Hepatocyte (in vitro differentiated cells): ENCODE results near the gene AKR1B15.
A peak's percentile ranks its signal among the peaks of the same experiment; 100 is the strongest.

Experiments used
- EZH2 ChIP-seq: fragments of 200-600 bp; sonication (generic); IDR thresholded peaks from 2 replicates; pipeline ENCODE4 v1.6.1; 2016; ENCODE audit warnings: antibody characterized with exemption, mild to moderate bottlenecking, borderline replicate concordance
- EZH2phosphoT487 ChIP-seq: fragments of 200-600 bp; sonication (generic); IDR thresholded peaks from one replicate; pipeline ENCODE4 v1.6.1; 2018; ENCODE audit warnings: antibody characterized with exemption, mild to moderate bottlenecking, low read depth, moderate library complexity; ENCODE audit not compliant: unreplicated experiment, severe bottlenecking
- TF ChIP-seq, protein P1 (sequence below): fragments of 200-600 bp; sonication (generic); IDR thresholded peaks from 2 replicates; pipeline ENCODE4 v1.5.1; 2016; ENCODE audit warnings: antibody characterized with exemption, mild to moderate bottlenecking; ENCODE audit not compliant: poor library complexity

DNA sequence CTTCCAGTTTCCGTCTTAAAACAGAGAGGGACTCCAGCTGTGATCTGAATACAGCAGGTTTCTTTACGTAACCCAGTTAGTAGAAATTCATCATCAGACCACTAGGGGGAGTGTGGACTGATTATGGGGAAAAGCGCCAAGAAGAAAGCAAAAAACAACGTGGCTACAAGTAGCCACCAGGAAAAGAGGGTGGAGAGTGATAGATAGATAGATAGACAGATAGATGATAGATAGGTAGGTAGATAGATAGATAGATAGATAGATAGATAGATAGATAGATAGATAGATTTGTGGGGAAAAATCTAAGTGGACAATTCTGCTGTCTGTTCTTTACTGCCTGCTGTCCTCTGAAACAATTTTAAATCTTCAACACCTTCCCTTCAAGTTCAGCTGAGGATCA, 34.2 kb upstream of the AKR1B15 start:
- TF ChIP-seq, protein P1, sequence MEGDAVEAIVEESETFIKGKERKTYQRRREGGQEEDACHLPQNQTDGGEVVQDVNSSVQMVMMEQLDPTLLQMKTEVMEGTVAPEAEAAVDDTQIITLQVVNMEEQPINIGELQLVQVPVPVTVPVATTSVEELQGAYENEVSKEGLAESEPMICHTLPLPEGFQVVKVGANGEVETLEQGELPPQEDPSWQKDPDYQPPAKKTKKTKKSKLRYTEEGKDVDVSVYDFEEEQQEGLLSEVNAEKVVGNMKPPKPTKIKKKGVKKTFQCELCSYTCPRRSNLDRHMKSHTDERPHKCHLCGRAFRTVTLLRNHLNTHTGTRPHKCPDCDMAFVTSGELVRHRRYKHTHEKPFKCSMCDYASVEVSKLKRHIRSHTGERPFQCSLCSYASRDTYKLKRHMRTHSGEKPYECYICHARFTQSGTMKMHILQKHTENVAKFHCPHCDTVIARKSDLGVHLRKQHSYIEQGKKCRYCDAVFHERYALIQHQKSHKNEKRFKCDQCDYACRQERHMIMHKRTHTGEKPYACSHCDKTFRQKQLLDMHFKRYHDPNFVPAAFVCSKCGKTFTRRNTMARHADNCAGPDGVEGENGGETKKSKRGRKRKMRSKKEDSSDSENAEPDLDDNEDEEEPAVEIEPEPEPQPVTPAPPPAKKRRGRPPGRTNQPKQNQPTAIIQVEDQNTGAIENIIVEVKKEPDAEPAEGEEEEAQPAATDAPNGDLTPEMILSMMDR: peak; percentile 74
- no peak for TF ChIP-seq EZH2
- no peak for TF ChIP-seq EZH2phosphoT487
